H1 (cell line): ENCODE measurements around the gene CORO1A. TPM values are rescaled to one million over a fixed set of nuclear protein-coding genes. Genes with fewer than 3 reads are reported as not detected.

Experiments used
- ASH2L ChIP-seq: fragments of 200-600, 300-600 bp; sonication (generic); IDR thresholded peaks from one replicate; pipeline ENCODE4 v1.7.1; 2017; ENCODE audit warnings: low read length
- CEBPB ChIP-seq: IDR thresholded peaks from 2 replicates; pipeline ENCODE4 v1.6.1; 2012; ENCODE audit warnings: low read depth, low read length
- KDM5A ChIP-seq: fragments of 200-600 bp; IDR thresholded peaks from 2 replicates; pipeline ENCODE4 v1.7.1; 2012; ENCODE audit warnings: mild to moderate bottlenecking, low read length, inconsistent platforms, mixed read lengths
- RBBP5 ChIP-seq: IDR thresholded peaks from 2 replicates; pipeline ENCODE4 v1.7.1; 2012; ENCODE audit warnings: low read depth, mild to moderate bottlenecking, inconsistent platforms, low read length, moderate library complexity, borderline replicate concordance
- SP4 ChIP-seq: IDR thresholded peaks from 2 replicates; pipeline ENCODE4 v1.6.1; 2012; ENCODE audit warnings: low read length, inconsistent platforms
- TAF7 ChIP-seq: optimal IDR thresholded peaks from 2 replicates; pipeline ENCODE3; 2011; ENCODE audit warnings: low read depth, mild to moderate bottlenecking, inconsistent platforms, low read length, moderate library complexity, borderline replicate concordance
- ZNF274 ChIP-seq: IDR thresholded peaks from 2 replicates; pipeline ENCODE4 v1.7.0; 2012; ENCODE audit warnings: low read length, borderline replicate concordance; ENCODE audit errors: extremely low read depth
- polyA plus RNA-seq, 7 experiments: library from polyadenylated mRNA; depleted of rRNA in 3 of 7; stranded (reverse) in 5 of 7; unstranded in 2 of 7; fragments of >200 nt in 5 of 7; fragments of 200-250 nt in 2 of 7; gene quantifications; 1 replicate in 5 of 7; 2 replicates in 1 of 7; 4 replicates in 1 of 7; pipeline versions ENCODE4 v1.2.1 to v1.2.3, GENCODE V29; 2011 to 2013; ENCODE audit warnings: missing spikeins in 2 of 7, mixed read lengths in 2 of 7
- total RNA-seq: library from RNA; stranded (reverse); fragmentation: NEBNext Ultra II Directional; extraction: Animal tissue kit (Norgen Biotek cat#: 25700); gene quantifications from 2 replicates; pipeline ENCODE4 v1.2.1, GENCODE V29; 2021
- TF ChIP-seq, protein P1 (sequence below): IDR thresholded peaks from 2 replicates; pipeline ENCODE4 v1.6.1; 2012; ENCODE audit warnings: low read length, inconsistent platforms

The CORO1A gene
- total and polyA plus RNA-seq, 2 of the 8 experiments (the other 6 are each of a cell fraction or from before 2014, with no cell fraction given): 10.9 to 11.7 TPM

GRCh38 chr16:30180741-30181140 is 2.7 kb upstream of the CORO1A start (continued):
- TF ChIP-seq, protein P1, sequence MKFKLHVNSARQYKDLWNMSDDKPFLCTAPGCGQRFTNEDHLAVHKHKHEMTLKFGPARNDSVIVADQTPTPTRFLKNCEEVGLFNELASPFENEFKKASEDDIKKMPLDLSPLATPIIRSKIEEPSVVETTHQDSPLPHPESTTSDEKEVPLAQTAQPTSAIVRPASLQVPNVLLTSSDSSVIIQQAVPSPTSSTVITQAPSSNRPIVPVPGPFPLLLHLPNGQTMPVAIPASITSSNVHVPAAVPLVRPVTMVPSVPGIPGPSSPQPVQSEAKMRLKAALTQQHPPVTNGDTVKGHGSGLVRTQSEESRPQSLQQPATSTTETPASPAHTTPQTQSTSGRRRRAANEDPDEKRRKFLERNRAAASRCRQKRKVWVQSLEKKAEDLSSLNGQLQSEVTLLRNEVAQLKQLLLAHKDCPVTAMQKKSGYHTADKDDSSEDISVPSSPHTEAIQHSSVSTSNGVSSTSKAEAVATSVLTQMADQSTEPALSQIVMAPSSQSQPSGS: no peak
- no peak for TF ChIP-seq CEBPB
- no peak for TF ChIP-seq ASH2L
- TF ChIP-seq RBBP5: no peak
- TF ChIP-seq KDM5A: no peak
- no peak for TF ChIP-seq ZNF274
- no peak for TF ChIP-seq SP4
- no peak for TF ChIP-seq TAF7
